ENCODE data around the gene ALPK1.
"Not testable (repeated sequence)": the region's sequence is repeated elsewhere in the genome, so short reads cannot be mapped to it uniquely, and the experiment has no call there.

The ALPK1 gene

DNA sequence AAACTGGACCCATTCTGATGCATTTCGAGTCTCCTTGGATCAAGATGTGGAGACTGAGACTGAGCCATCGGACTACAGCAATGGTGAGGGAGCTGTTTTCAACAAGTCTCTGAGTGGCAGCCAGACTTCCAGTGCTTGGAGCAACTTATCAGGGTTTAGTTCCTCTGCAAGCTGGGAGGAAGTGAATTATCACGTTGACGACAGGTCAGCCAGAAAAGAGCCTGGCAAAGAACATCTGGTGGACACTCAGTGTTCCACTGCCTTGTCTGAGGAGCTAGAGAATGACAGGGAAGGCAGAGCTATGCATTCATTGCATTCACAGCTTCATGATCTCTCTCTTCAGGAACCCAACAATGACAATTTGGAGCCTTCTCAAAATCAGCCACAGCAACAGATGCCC is 134.0 kb downstream of the ALPK1 start (continued):
- TF ChIP-seq, protein P1, sequence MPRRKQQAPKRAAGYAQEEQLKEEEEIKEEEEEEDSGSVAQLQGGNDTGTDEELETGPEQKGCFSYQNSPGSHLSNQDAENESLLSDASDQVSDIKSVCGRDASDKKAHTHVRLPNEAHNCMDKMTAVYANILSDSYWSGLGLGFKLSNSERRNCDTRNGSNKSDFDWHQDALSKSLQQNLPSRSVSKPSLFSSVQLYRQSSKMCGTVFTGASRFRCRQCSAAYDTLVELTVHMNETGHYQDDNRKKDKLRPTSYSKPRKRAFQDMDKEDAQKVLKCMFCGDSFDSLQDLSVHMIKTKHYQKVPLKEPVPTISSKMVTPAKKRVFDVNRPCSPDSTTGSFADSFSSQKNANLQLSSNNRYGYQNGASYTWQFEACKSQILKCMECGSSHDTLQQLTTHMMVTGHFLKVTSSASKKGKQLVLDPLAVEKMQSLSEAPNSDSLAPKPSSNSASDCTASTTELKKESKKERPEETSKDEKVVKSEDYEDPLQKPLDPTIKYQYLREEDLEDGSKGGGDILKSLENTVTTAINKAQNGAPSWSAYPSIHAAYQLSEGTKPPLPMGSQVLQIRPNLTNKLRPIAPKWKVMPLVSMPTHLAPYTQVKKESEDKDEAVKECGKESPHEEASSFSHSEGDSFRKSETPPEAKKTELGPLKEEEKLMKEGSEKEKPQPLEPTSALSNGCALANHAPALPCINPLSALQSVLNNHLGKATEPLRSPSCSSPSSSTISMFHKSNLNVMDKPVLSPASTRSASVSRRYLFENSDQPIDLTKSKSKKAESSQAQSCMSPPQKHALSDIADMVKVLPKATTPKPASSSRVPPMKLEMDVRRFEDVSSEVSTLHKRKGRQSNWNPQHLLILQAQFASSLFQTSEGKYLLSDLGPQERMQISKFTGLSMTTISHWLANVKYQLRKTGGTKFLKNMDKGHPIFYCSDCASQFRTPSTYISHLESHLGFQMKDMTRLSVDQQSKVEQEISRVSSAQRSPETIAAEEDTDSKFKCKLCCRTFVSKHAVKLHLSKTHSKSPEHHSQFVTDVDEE (CRISPR knock-in tag; IDR thresholded peaks at IDR 0.05) = no peak
- TF ChIP-seq ESRRG (CRISPR knock-in tag; IDR thresholded peaks at IDR 0.05) (no peak), ARNTL (CRISPR knock-in tag; IDR thresholded peaks at IDR 0.05; ENCODE audit: borderline replicate concordance, low read depth) (no peak), OSR1 (CRISPR knock-in tag; IDR thresholded peaks at IDR 0.05) (no peak), BACH2 (CRISPR knock-in tag; IDR thresholded peaks at IDR 0.05; ENCODE audit: borderline replicate concordance) (no peak)
- TF ChIP-seq, protein P2, sequence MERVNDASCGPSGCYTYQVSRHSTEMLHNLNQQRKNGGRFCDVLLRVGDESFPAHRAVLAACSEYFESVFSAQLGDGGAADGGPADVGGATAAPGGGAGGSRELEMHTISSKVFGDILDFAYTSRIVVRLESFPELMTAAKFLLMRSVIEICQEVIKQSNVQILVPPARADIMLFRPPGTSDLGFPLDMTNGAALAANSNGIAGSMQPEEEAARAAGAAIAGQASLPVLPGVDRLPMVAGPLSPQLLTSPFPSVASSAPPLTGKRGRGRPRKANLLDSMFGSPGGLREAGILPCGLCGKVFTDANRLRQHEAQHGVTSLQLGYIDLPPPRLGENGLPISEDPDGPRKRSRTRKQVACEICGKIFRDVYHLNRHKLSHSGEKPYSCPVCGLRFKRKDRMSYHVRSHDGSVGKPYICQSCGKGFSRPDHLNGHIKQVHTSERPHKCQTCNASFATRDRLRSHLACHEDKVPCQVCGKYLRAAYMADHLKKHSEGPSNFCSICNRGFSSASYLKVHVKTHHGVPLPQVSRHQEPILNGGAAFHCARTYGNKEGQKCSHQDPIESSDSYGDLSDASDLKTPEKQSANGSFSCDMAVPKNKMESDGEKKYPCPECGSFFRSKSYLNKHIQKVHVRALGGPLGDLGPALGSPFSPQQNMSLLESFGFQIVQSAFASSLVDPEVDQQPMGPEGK (CRISPR knock-in tag; IDR thresholded peaks at IDR 0.05; ENCODE audit: borderline replicate concordance) = no peak

DNA sequence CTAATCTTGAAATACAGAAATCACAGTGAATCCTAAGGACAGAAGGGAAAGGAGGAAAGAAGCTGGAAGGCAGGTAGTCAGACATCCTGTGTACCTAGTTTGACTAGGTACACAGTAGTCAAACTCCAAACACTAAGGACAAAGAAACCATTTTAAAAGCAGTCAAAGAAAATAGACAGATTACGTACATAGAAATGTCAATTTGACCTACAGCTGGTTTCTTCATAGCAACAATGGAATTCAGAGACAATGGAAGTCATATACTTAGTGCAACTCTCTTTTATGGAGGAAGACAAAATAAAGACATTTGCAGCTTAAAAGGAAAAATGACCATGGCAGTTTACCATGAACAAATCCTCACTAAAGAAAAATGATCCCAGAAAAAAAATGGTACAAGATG is 139.8 kb downstream of the ALPK1 start:
- TF ChIP-seq, protein P3, sequence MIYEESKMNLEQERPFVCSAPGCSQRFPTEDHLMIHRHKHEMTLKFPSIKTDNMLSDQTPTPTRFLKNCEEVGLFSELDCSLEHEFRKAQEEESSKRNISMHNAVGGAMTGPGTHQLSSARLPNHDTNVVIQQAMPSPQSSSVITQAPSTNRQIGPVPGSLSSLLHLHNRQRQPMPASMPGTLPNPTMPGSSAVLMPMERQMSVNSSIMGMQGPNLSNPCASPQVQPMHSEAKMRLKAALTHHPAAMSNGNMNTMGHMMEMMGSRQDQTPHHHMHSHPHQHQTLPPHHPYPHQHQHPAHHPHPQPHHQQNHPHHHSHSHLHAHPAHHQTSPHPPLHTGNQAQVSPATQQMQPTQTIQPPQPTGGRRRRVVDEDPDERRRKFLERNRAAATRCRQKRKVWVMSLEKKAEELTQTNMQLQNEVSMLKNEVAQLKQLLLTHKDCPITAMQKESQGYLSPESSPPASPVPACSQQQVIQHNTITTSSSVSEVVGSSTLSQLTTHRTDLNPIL (CRISPR knock-in tag; IDR thresholded peaks at IDR 0.05; ENCODE audit: low read depth) = no peak
- no peak for TF ChIP-seq PPARA (CRISPR knock-in tag; IDR thresholded peaks at IDR 0.05; ENCODE audit: borderline replicate concordance)
- TF ChIP-seq ZNF8 (CRISPR knock-in tag; IDR thresholded peaks at IDR 0.05) = no peak
- TF ChIP-seq, protein P4, sequence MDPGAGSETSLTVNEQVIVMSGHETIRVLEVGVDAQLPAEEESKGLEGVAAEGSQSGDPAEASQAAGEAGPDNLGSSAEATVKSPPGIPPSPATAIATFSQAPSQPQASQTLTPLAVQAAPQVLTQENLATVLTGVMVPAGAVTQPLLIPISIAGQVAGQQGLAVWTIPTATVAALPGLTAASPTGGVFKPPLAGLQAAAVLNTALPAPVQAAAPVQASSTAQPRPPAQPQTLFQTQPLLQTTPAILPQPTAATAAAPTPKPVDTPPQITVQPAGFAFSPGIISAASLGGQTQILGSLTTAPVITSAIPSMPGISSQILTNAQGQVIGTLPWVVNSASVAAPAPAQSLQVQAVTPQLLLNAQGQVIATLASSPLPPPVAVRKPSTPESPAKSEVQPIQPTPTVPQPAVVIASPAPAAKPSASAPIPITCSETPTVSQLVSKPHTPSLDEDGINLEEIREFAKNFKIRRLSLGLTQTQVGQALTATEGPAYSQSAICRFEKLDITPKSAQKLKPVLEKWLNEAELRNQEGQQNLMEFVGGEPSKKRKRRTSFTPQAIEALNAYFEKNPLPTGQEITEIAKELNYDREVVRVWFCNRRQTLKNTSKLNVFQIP (CRISPR knock-in tag; IDR thresholded peaks at IDR 0.05; ENCODE audit: borderline replicate concordance, low read depth) = no peak
- no peak for TF ChIP-seq ISL1 (CRISPR knock-in tag; IDR thresholded peaks at IDR 0.05)
- TF ChIP-seq CSDC2 (CRISPR knock-in tag; IDR thresholded peaks at IDR 0.05) = no peak
- TF ChIP-seq, protein P5, sequence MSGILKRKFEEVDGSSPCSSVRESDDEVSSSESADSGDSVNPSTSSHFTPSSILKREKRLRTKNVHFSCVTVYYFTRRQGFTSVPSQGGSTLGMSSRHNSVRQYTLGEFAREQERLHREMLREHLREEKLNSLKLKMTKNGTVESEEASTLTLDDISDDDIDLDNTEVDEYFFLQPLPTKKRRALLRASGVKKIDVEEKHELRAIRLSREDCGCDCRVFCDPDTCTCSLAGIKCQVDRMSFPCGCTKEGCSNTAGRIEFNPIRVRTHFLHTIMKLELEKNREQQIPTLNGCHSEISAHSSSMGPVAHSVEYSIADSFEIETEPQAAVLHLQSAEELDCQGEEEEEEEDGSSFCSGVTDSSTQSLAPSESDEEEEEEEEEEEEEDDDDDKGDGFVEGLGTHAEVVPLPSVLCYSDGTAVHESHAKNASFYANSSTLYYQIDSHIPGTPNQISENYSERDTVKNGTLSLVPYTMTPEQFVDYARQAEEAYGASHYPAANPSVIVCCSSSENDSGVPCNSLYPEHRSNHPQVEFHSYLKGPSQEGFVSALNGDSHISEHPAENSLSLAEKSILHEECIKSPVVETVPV (CRISPR knock-in tag; IDR thresholded peaks at IDR 0.05) = no peak
- TF ChIP-seq TCF4 (CRISPR knock-in tag; IDR thresholded peaks at IDR 0.05; ENCODE audit: borderline replicate concordance) = no peak
- TF ChIP-seq ZFP3 (CRISPR knock-in tag; IDR thresholded peaks at IDR 0.05) = no peak
- TF ChIP-seq ESRRG (CRISPR knock-in tag; IDR thresholded peaks at IDR 0.05) = no peak
- TF ChIP-seq BACH2 (CRISPR knock-in tag; IDR thresholded peaks at IDR 0.05; ENCODE audit: borderline replicate concordance) = no peak
- no peak for TF ChIP-seq GLIS3 (CRISPR knock-in tag; IDR thresholded peaks at IDR 0.05)
- TF ChIP-seq ARNTL (CRISPR knock-in tag; IDR thresholded peaks at IDR 0.05; ENCODE audit: borderline replicate concordance, low read depth) = no peak
- no peak for TF ChIP-seq OSR1 (CRISPR knock-in tag; IDR thresholded peaks at IDR 0.05)
- TF ChIP-seq RARB (CRISPR knock-in tag; IDR thresholded peaks at IDR 0.05) = no peak
- TF ChIP-seq, protein P2 (CRISPR knock-in tag; IDR thresholded peaks at IDR 0.05; ENCODE audit: borderline replicate concordance) = no peak
- no peak for TF ChIP-seq ZC3H10 (CRISPR knock-in tag; IDR thresholded peaks at IDR 0.05)
- TF ChIP-seq ZNF70 (CRISPR knock-in tag; IDR thresholded peaks at IDR 0.05) = no peak
- no peak for TF ChIP-seq ZNF565 (CRISPR knock-in tag; conservative IDR thresholded peaks at IDR 0.05; ENCODE audit: low read depth)
- ATAC-seq = no peak

DNA sequence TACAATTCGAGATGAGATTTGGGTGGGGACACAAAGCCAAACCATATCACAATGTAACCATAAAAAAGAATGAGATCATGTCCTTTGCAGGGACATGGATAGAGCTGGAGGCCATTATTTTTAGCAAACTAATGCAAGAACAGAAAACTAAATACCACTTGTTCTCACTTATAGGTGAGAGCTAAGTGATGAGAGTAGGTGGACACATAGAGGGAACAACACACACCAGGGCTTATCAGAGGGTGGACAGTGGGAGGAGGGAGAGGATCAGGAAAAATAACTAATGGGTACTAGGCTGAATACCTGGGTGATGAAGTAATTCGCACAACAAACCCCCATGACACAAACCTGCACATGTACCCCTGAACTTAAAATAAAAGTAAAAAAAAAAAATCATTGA is 145.1 kb downstream of the ALPK1 start:
- not testable (repeated sequence) for ATAC-seq
